SW 1271 (cell line): ENCODE measurements around the gene FGF10.

Experiments
- DNase-seq, 2 experiments: peaks; one replicate each; lab custom pipeline; 2025; lab: John Stamatoyannopoulos, UW

Gene FGF10

DNA sequence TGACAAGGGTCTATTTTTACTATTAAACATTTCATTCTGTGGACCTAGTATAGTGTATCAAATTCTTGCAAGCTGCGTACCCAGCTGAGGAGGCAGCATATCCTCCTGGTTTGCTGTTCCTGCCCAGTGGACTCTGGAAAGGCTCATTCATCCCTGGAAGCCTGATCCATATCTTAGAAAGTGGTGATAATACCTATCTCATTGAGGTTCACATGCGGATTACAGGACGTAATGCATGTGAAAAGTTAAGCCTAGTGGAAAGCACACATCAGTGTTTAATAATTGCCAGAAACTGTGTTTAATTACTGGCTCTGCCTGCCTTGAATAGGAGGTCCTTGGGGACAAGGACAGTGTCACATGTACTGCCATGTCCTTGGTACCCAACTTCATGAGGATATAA is 132.0 kb downstream of the FGF10 start:
- no peak for DNase-seq
